Thyroid gland (tissue), 4 donors: ENCODE measurements around the gene SYT1. TPM values are rescaled to one million over a fixed set of nuclear protein-coding genes. Genes with fewer than 3 reads are reported as not detected.

Experiments used
- DNase-seq, 2 donors: peaks; one replicate each; pipeline ENCODE4 v3.0.0-alpha.2; 2019
- H3K27ac ChIP-seq, 3 donors: fragments of 200-600 bp; sonication (generic); 1 replicate in 2 of 3; 2 replicates in 1 of 3; pipeline ENCODE4 v1.5.1; 2016 to 2019; ENCODE audit warnings: mild to moderate bottlenecking in 1 of 3, moderate library complexity in 1 of 3
- H3K27me3 ChIP-seq: fragments of 200-600 bp; sonication (generic); one replicate; pipeline ENCODE4 v1.5.1; 2019
- H3K36me3 ChIP-seq, 2 donors: fragments of 200-600 bp; sonication (generic); one replicate each; pipeline ENCODE4 v1.5.1; 2016 to 2019
- H3K4me1 ChIP-seq, 2 donors: fragments of 200-600 bp; sonication (generic); one replicate each; pipeline ENCODE4 v1.5.1; 2017 to 2019
- H3K4me3 ChIP-seq, 3 donors: fragments of 200-600 bp; sonication (generic); replicated peaks in 1 of 3; 1 replicate in 2 of 3; 2 replicates in 1 of 3; pipeline ENCODE4 v1.5.1; 2016; ENCODE audit warnings: mild to moderate bottlenecking in 1 of 3
- H3K9me3 ChIP-seq: fragments of 200-600 bp; sonication (generic); one replicate; pipeline ENCODE4 v1.5.1; 2017
- POLR2A ChIP-seq, 2 donors: fragments of 450-650 bp; IDR thresholded peaks; one replicate each; pipeline ENCODE4 v1.6.1; 2017; ENCODE audit warnings: antibody characterized with exemption in 2 of 2, mild to moderate bottlenecking in 2 of 2, moderate library complexity in 1 of 2
- WGBS, 2 donors: methylation state at CpG; one replicate each; pipeline ENCODE4 v1.1.5; 2017; 5-methylcytosine and 5-hydroxymethylcytosine counted together
- intact Hi-C: fragments of 100-400 bp; cut with DNase I; formaldehyde crosslinking; loops from one replicate; pipeline ENCODE4 v1.15.1; 2023
- total RNA-seq, 4 donors: library from RNA; depleted of rRNA; stranded (reverse); fragments of >200 nt; gene quantifications; one replicate each; pipeline ENCODE4 v1.2.3, GENCODE V29; 2016
- TF ChIP-seq, protein P1 (sequence below), 6 experiments: fragments of 200-600 bp in 3 of 6; fragments of 450-650 bp in 3 of 6; sonication (generic) in 3 of 6; IDR thresholded peaks; one replicate each; pipeline ENCODE4 v1.5.1; 2016 to 2019; ENCODE audit warnings: antibody characterized with exemption in 6 of 6, mild to moderate bottlenecking in 2 of 6, inconsistent platforms in 1 of 6, moderate library complexity in 1 of 6

Gene SYT1
- total RNA-seq, 4 donors from 2014 or later = 0.58 to 2.4 (median 1.2) TPM

DNA sequence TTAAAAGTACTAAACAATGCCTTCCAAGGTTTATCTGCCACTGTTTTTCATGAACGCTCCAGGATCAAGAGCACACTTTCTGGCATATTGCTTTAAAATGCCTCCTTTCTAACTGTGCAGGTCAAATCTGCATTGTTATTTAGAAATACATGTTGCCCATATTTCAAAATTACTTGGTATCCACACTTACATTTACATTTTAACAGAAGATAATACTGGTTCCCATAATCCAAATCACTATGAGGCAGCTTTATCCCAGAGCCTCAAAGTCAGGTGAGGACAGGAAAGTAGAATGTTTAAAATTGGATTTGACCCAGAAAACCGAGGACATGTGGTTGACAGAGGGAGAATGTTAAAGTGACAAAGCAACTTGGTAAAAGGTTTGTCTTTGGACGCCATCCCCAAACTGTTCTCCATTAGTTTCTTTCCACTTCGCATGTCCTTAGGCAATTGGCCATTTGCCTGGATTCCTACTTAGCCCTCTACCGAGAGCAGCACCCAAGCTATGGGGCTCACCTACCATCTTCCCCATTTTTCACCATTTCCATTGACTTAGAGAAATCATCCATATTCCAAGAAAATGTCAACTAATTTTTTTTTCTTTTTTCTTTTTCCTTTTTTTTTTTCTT lies 473.2 kb downstream of the SYT1 start:
- DNase-seq = no peak
- WGBS, 2 donors = 82 to 87% methylated on average over 5 of the region's 5 CpGs
- Histone ChIP-seq H3K9me3 (no peaks in the 10 kb centered on the region), H3K4me3 (no peak overlapping the region), H3K36me3 (no peaks in the 10 kb centered on the region), H3K4me1 (no peaks in the 10 kb centered on the region), H3K27ac (no peak overlapping the region), H3K27me3 (no peaks in the 10 kb centered on the region)
- intact Hi-C loops = no loop called here
- no peak for TF ChIP-seq POLR2A (IDR thresholded peaks at IDR 0.05)
- TF ChIP-seq, protein P1, sequence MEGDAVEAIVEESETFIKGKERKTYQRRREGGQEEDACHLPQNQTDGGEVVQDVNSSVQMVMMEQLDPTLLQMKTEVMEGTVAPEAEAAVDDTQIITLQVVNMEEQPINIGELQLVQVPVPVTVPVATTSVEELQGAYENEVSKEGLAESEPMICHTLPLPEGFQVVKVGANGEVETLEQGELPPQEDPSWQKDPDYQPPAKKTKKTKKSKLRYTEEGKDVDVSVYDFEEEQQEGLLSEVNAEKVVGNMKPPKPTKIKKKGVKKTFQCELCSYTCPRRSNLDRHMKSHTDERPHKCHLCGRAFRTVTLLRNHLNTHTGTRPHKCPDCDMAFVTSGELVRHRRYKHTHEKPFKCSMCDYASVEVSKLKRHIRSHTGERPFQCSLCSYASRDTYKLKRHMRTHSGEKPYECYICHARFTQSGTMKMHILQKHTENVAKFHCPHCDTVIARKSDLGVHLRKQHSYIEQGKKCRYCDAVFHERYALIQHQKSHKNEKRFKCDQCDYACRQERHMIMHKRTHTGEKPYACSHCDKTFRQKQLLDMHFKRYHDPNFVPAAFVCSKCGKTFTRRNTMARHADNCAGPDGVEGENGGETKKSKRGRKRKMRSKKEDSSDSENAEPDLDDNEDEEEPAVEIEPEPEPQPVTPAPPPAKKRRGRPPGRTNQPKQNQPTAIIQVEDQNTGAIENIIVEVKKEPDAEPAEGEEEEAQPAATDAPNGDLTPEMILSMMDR (IDR thresholded peaks at IDR 0.05) = no peak

DNA sequence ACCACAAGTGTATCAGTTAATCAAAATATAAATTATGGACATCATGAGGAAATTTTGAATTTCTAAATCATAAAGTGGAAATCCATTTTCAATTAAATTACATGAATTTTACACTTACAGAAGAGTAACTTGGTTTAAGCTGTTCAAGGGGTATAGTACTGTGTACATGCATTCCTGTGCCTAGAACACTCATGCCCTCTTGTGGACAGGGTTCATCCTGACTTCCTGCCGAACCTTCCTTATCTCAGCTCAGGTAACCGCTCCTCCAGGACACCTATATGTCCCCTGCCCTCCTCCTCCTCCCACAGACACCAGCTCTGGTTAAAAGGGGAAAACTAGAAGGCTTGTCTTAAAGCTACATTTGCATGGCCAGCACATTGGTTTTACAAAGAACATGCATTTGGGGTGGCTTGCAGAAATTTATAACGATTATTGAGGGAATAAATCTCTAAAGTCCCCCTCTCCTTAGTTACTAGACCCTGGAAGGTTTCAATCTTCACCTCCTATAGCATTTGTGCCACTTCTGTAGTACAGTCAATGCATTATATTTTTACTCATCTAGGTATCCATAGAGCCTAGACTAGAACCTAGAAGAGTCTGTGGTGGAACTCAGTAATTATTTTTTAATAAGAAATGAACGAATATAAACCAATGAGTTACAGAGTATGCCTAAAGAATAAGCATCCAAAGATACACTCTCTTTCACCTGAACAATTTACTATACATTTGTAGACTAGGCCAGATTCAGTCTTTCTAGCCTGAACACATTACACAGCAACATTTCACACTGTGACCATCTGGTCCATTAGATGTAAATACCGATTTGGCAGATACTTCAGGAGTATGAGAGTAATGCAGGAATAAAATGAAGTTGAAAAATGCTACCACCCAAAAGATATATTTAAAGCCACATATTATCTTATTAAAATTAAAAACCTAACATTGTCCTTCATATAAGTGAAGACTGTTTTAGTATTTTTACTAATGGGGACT lies 480.6 kb downstream of the SYT1 start:
- 58 to 61% methylated on average over 5 of the region's 5 CpGs for WGBS, 2 donors
- Histone ChIP-seq H3K4me1 (no peaks in the 10 kb centered on the region), H3K9me3 (no peaks in the 10 kb centered on the region), H3K4me3 (no peak overlapping the region), H3K36me3 (no peaks in the 10 kb centered on the region), H3K27me3 (no peaks in the 10 kb centered on the region), H3K27ac (no peak overlapping the region)
- intact Hi-C loops = no loop called here
- TF ChIP-seq, protein P1 (IDR thresholded peaks at IDR 0.05) = peak in 5 of 6 experiments; percentile 14 to 51 (median 47)
- no peak for TF ChIP-seq POLR2A (IDR thresholded peaks at IDR 0.05)
- DNase-seq = peak; percentile 16 to 35

DNA sequence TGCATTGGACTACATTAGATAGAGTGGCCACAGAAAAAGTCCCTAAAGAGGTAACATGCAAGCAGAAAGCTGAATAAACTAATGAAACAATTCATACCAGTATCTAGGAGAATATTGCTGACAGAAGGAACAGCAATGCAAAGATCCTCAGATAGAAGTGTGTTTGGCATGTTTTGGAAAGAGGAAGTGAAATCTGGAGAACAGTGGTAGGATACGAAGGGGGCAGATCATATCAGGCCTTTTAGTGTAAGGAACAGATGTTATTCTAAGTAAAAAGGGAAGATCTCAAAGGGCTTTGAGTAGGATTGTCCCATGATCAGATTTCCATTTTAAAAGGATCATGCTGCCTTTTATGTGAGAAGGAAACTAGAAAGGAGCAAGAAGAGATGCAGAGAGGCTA lies 483.3 kb downstream of the SYT1 start:
- H3K27me3 ChIP-seq = no peaks in the 10 kb centered on the region
- H3K9me3 ChIP-seq = no peaks in the 10 kb centered on the region
- no peaks in the 10 kb centered on the region for H3K4me1 ChIP-seq
- TF ChIP-seq, protein P1 (IDR thresholded peaks at IDR 0.05) = no peak
- no peak for TF ChIP-seq POLR2A (IDR thresholded peaks at IDR 0.05)
- no peak for DNase-seq
- WGBS, 2 donors = 72 to 75% methylated on average over 1 of the region's 1 CpG
- intact Hi-C loops = no loop called here
- no peaks in the 10 kb centered on the region for H3K36me3 ChIP-seq
- H3K27ac ChIP-seq = no peak overlapping the region
- no peak overlapping the region for H3K4me3 ChIP-seq

DNA sequence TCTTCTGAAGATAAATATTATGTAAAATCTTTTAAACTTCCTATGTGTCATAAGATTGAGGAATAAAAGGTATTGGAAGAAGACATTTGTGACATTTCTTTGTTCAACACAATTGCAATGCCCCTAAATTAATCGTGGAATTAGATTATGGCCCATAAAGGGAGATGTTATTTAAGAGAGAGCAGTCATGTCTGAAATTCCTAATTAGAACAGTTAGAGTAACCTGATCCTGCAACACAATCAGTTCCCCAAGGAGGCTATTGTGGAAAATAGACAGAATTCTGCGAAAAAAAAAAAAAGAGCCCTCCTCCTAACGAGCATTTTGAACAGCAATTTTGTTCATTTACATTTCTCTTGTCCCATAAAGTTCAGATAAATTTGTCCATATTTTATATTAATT lies 486.7 kb downstream of the SYT1 start:
- no peaks in the 10 kb centered on the region for H3K27me3 ChIP-seq
- H3K27ac ChIP-seq = no peak overlapping the region
- no peak overlapping the region for H3K4me3 ChIP-seq
- H3K4me1 ChIP-seq = no peaks in the 10 kb centered on the region
- WGBS, 2 donors = 73 to 75% methylated on average over 3 of the region's 3 CpGs
- TF ChIP-seq POLR2A (IDR thresholded peaks at IDR 0.05) = no peak
- TF ChIP-seq, protein P1 (IDR thresholded peaks at IDR 0.05) = no peak
- intact Hi-C loops = no loop called here
- no peaks in the 10 kb centered on the region for H3K9me3 ChIP-seq
- H3K36me3 ChIP-seq = no peaks in the 10 kb centered on the region
- no peak for DNase-seq

DNA sequence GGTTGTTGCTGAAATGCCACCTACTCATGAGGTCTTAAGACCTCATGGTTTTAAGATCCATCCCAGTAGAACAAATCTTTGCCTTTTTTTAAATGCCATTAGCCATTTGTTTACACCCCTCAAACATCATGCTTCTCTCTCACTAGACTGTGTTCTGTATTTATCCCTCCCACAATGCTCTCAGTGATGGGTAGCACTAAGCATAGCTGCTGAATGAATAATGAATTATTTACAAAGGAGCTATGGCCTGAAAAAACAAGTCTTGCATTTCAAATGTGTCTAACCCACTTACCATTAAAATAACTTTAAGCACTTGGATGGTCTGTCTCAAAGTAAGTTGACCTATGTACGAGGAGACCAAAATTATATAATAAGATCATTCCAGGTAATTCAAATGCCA lies 491.6 kb downstream of the SYT1 start:
- intact Hi-C loops = no loop called here
- Histone ChIP-seq H3K9me3 (no peaks in the 10 kb centered on the region), H3K4me1 (peaks cover 13 to 18% of the 10 kb centered on the region in 2 donors), H3K27ac (no peak overlapping the region), H3K36me3 (no peaks in the 10 kb centered on the region), H3K4me3 (no peak overlapping the region), H3K27me3 (no peaks in the 10 kb centered on the region)
- no peak for DNase-seq
- TF ChIP-seq, protein P1 (IDR thresholded peaks at IDR 0.05) = no peak
- no peak for TF ChIP-seq POLR2A (IDR thresholded peaks at IDR 0.05)
- 66 to 85% methylated on average over 1 of the region's 1 CpG for WGBS, 2 donors
